H1 (cell line): Measurements from ENCODE around the gene PREB. TPM values are rescaled to one million over a fixed set of nuclear protein-coding genes. Genes with fewer than 3 reads are reported as not detected.

ENCODE experiments used
- ASH2L ChIP-seq: fragments of 200-600, 300-600 bp; sonication (generic); IDR thresholded peaks from one replicate; pipeline ENCODE4 v1.7.1; 2017; ENCODE audit warnings: low read length
- BACH1 ChIP-seq: IDR thresholded peaks from 2 replicates; pipeline ENCODE4 v1.6.1; 2012; ENCODE audit warnings: low read length, improper control_type of control experiment
- CHD2 ChIP-seq: IDR thresholded peaks from 2 replicates; pipeline ENCODE4 v1.6.1; 2012; ENCODE audit warnings: low read length, improper control_type of control experiment
- CREB1 ChIP-seq: IDR thresholded peaks from 2 replicates; pipeline ENCODE4 v1.6.1; 2012; ENCODE audit warnings: inconsistent platforms
- CTBP2 ChIP-seq: IDR thresholded peaks from 2 replicates; pipeline ENCODE4 v1.7.0; 2011; ENCODE audit warnings: borderline replicate concordance, mild to moderate bottlenecking, moderate library complexity, mixed read lengths, low read length; ENCODE audit not compliant: insufficient read depth, insufficient read length
- E2F6 ChIP-seq: IDR thresholded peaks from 2 replicates; pipeline ENCODE4 v1.6.1; 2012; ENCODE audit warnings: inconsistent platforms
- EGR1 ChIP-seq: IDR thresholded peaks from 2 replicates; pipeline ENCODE4 v1.6.1; 2011; ENCODE audit warnings: low read depth, low read length, borderline replicate concordance
- EP300 ChIP-seq, 2 experiments: IDR thresholded peaks; 1 replicate in 1 of 2; 2 replicates in 1 of 2; pipeline ENCODE4 v1.6.1; 2011 to 2012; ENCODE audit warnings: low read depth in 2 of 2, low read length in 2 of 2, mild to moderate bottlenecking in 2 of 2, borderline replicate concordance in 1 of 2, inconsistent platforms in 1 of 2, moderate library complexity in 1 of 2
- GTF2F1 ChIP-seq: IDR thresholded peaks from 2 replicates; pipeline ENCODE4 v1.6.1; 2012; ENCODE audit warnings: low read depth, low read length, improper control_type of control experiment, borderline replicate concordance
- HDAC6 ChIP-seq: IDR thresholded peaks from one replicate; pipeline ENCODE4 v1.7.1; 2012; ENCODE audit warnings: low read depth, mild to moderate bottlenecking, inconsistent platforms, low read length, moderate library complexity
- JUN ChIP-seq: IDR thresholded peaks from 2 replicates; pipeline ENCODE4 v1.6.1; 2011; ENCODE audit warnings: low read depth, mild to moderate bottlenecking, improper control_type of control experiment, low read length
- KDM1A ChIP-seq: fragments of 200-600, 300-600 bp; sonication (generic); IDR thresholded peaks from 2 replicates; pipeline ENCODE4 v1.7.1; 2016; ENCODE audit warnings: mild to moderate bottlenecking, low read length, borderline replicate concordance
- KDM4A ChIP-seq: IDR thresholded peaks from one replicate; pipeline ENCODE4 v1.7.1; 2012; ENCODE audit warnings: low read depth, mild to moderate bottlenecking, moderate library complexity, low read length, inconsistent platforms; ENCODE audit not compliant: severe bottlenecking
- POLR2A ChIP-seq, 2 experiments: IDR thresholded peaks; 1 replicate in 1 of 2; 2 replicates in 1 of 2; pipeline ENCODE4 v1.6.1; 2011; ENCODE audit warnings: low read depth in 2 of 2, low read length in 2 of 2, mild to moderate bottlenecking in 2 of 2; ENCODE audit errors: control extremely low read depth in 1 of 2
- POU5F1 ChIP-seq: IDR thresholded peaks from 2 replicates; pipeline ENCODE4 v1.6.1; 2011; ENCODE audit warnings: low read depth, mild to moderate bottlenecking, low read length, moderate library complexity
- RBBP5 ChIP-seq: IDR thresholded peaks from 2 replicates; pipeline ENCODE4 v1.7.1; 2012; ENCODE audit warnings: low read depth, mild to moderate bottlenecking, inconsistent platforms, low read length, moderate library complexity, borderline replicate concordance
- RXRA ChIP-seq: IDR thresholded peaks from 2 replicates; pipeline ENCODE4 v1.6.1; 2011; ENCODE audit warnings: low read depth, mild to moderate bottlenecking, low read length, moderate library complexity; ENCODE audit not compliant: insufficient read depth
- SAP30 ChIP-seq: fragments of 300-600 bp; sonication (generic); IDR thresholded peaks from 2 replicates; pipeline ENCODE4 v1.7.1; 2012; ENCODE audit warnings: low read length, moderate library complexity, mild to moderate bottlenecking, inconsistent platforms; ENCODE audit not compliant: insufficient read depth, insufficient replicate concordance
- TBP ChIP-seq: IDR thresholded peaks from 2 replicates; pipeline ENCODE4 v1.6.1; 2011; ENCODE audit warnings: low read depth, low read length, improper control_type of control experiment
- YY1 ChIP-seq: IDR thresholded peaks from 2 replicates; pipeline ENCODE4 v1.6.1; 2011; ENCODE audit warnings: low read depth, mild to moderate bottlenecking, low read length
- polyA plus RNA-seq, 7 experiments: library from polyadenylated mRNA; depleted of rRNA in 3 of 7; stranded (reverse) in 5 of 7; unstranded in 2 of 7; fragments of >200 nt in 5 of 7; fragments of 200-250 nt in 2 of 7; gene quantifications; 1 replicate in 5 of 7; 2 replicates in 1 of 7; 4 replicates in 1 of 7; pipeline versions ENCODE4 v1.2.1 to v1.2.3, GENCODE V29; 2011 to 2013; ENCODE audit warnings: missing spikeins in 2 of 7, mixed read lengths in 2 of 7
- total RNA-seq: library from RNA; stranded (reverse); fragmentation: NEBNext Ultra II Directional; extraction: Animal tissue kit (Norgen Biotek cat#: 25700); gene quantifications from 2 replicates; pipeline ENCODE4 v1.2.1, GENCODE V29; 2021
- TF ChIP-seq, protein P1 (sequence below), 3 experiments: IDR thresholded peaks; 1 replicate in 2 of 3; 2 replicates in 1 of 3; pipeline versions ENCODE4 v1.5.1 to v1.6.1; 2011; ENCODE audit warnings: low read length in 3 of 3, mild to moderate bottlenecking in 3 of 3, inconsistent platforms in 2 of 3, low read depth in 1 of 3, moderate library complexity in 1 of 3; ENCODE audit not compliant: insufficient read depth in 1 of 3; ENCODE audit errors: control extremely low read depth in 1 of 3

Gene PREB
- total and polyA plus RNA-seq, 2 of the 8 experiments (the other 6 are each of a cell fraction or from before 2014, with no cell fraction given), result 54.1 to 72.2 TPM

- no peak for TF ChIP-seq TBP
- TF ChIP-seq HDAC6, result no peak
- peak; percentile 32 for TF ChIP-seq KDM4A
- no peak for TF ChIP-seq EGR1
- no peak for TF ChIP-seq CTBP2
- no peak for TF ChIP-seq KDM1A
- TF ChIP-seq CHD2, result no peak
- TF ChIP-seq GTF2F1, result no peak
- TF ChIP-seq E2F6, result no peak
- no peak for TF ChIP-seq JUN
- TF ChIP-seq POU5F1, result no peak
- no peak for TF ChIP-seq CREB1
- TF ChIP-seq RBBP5, result 0 out of 2 replicates have a peak, but pooled peaks have one; percentile 67
- TF ChIP-seq, protein P1, sequence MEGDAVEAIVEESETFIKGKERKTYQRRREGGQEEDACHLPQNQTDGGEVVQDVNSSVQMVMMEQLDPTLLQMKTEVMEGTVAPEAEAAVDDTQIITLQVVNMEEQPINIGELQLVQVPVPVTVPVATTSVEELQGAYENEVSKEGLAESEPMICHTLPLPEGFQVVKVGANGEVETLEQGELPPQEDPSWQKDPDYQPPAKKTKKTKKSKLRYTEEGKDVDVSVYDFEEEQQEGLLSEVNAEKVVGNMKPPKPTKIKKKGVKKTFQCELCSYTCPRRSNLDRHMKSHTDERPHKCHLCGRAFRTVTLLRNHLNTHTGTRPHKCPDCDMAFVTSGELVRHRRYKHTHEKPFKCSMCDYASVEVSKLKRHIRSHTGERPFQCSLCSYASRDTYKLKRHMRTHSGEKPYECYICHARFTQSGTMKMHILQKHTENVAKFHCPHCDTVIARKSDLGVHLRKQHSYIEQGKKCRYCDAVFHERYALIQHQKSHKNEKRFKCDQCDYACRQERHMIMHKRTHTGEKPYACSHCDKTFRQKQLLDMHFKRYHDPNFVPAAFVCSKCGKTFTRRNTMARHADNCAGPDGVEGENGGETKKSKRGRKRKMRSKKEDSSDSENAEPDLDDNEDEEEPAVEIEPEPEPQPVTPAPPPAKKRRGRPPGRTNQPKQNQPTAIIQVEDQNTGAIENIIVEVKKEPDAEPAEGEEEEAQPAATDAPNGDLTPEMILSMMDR (IDR thresholded peaks at IDR 0.05; ENCODE audit: control extremely low read depth in 1 of 3, insufficient read depth in 1 of 3, low read depth in 1 of 3, low read length in 3 of 3), result no peak
- TF ChIP-seq ASH2L, result peak; percentile 17
- no peak for TF ChIP-seq POLR2A (IDR thresholded peaks at IDR 0.05; ENCODE audit: control extremely low read depth in 1 of 2, low read depth in 2 of 2, low read length in 2 of 2)
- no peak for TF ChIP-seq RXRA
- peak; percentile 62 for TF ChIP-seq SAP30
- no peak for TF ChIP-seq YY1
- TF ChIP-seq EP300 (IDR thresholded peaks at IDR 0.05; ENCODE audit: borderline replicate concordance in 1 of 2, low read depth in 2 of 2, low read length in 2 of 2), result no peak
- TF ChIP-seq BACH1, result peak; percentile 19
Observed at GRCh38 chr2:27086724-27087593, 47.5 kb downstream of the PREB start, which contains the start of gene KHK (continued).
